GM12891 (cell line): ENCODE measurements around the gene CAMTA1.

Source experiments
- PAX5 ChIP-seq: IDR thresholded peaks from 2 replicates; pipeline ENCODE4 v1.6.1; 2011; ENCODE audit warnings: low read length, moderate library complexity, mild to moderate bottlenecking; ENCODE audit not compliant: insufficient read depth, severe bottlenecking
- POLR2A ChIP-seq: IDR thresholded peaks from 2 replicates; pipeline ENCODE4 v1.6.1; 2011; ENCODE audit warnings: low read depth, low read length, control low read depth
- POLR2AphosphoS5 ChIP-seq: IDR thresholded peaks from 2 replicates; pipeline ENCODE4 v1.6.1; 2011; ENCODE audit warnings: low read depth, low read length, control low read depth
- SPI1 ChIP-seq: IDR thresholded peaks from 2 replicates; pipeline ENCODE4 v1.6.1; 2011; ENCODE audit warnings: low read depth, low read length, control low read depth
- TAF1 ChIP-seq: IDR thresholded peaks from 2 replicates; pipeline ENCODE4 v1.6.1; 2011; ENCODE audit warnings: low read depth, low read length, control low read depth

DNA sequence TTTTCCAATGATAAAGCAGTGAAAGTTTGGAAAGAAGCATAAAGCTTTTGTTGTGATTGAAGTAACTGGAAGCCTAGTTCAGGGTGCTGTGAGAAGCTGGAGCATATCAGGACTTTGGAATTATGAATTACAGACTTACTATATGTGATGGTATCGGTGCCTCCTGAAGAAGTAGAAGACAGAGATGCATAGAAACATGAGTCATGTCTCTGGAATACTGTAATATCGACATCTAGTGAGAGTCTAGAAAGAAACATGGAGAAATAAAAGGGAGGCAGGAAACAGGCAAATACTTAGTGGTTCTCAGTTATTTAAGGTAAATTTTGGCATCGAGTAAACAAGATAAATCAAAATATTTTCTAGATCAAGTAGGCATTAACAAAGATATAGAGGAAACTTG lies 103.0 kb downstream of the CAMTA1 start:
- no peak for TF ChIP-seq POLR2A
- TF ChIP-seq SPI1 = no peak
- TF ChIP-seq POLR2AphosphoS5 = no peak
- no peak for TF ChIP-seq TAF1
- TF ChIP-seq PAX5 = no peak
